ENCODE results near the gene TNFSF11.

The TNFSF11 gene

DNA sequence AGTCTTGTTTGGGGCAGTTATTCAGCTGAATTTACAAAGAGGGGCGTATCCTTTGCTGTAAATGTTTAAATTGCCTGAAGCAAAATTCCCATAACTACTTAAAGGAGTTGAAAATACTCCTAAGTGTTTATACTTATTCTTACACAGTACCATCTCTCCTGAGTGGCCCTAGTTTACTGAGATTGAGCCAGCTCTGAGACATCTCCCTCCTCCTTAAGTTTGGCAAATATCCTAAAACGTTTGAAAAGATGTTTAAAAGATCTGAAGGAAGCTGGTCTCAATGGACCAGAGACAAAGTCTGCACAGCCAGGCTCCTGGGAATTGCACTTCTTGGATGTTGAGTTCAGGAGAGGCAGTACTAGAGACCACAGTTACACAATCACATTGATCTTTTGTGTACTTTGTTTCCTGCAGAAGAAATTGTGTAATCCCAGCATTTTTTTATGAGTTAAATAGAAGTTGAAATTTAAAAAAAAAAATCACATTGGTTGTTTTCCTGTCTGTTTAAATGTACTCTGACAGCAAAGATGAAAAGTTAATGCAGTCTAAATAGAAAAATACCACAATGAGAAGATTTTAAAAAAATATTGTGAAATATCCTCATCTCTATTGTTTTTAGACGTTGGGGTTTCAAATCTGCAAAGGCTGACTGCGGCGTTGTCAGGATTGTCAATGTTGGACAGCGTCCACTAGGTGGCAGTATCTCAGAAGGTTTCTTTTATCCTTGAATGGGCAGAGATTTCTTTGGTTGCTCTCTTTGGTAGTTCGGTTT, 20.7 kb downstream of the TNFSF11 start:
- CTCF ChIA-PET: interaction anchor here (0.8 to 1.6 kb wide), 7 partner anchors 8 to 1277 kb away, joined by 3 to 4 read pairs (median 3); no protein-coding TSS in a partner anchor
- no peaks in the 10 kb centered on the region for H3K9me3 ChIP-seq (ENCODE audit: control extremely low read depth in 1 of 5, control insufficient read depth in 4 of 5, insufficient read depth in 2 of 5, low read depth in 1 of 5, low read length in 4 of 5)
- 80% methylated on average over 1 of the region's 7 CpGs for WGBS (ENCODE audit: insufficient coverage)
- DNase-seq: peak; percentile 36 to 71 (median 62)
- POLR2A ChIA-PET: no interaction called here
- peaks cover 0 to 6% (median 0%) of the 10 kb centered on the region in 5 experiments for H3K27me3 ChIP-seq (replicated peaks in 2 of 5; ENCODE audit: control insufficient read depth in 4 of 5, insufficient read depth in 5 of 5, low read length in 4 of 5)
- no peak overlapping the region for H3K4me3 ChIP-seq (ENCODE audit: control insufficient read depth in 1 of 7, extremely low read depth in 1 of 7, insufficient read depth in 4 of 7, low read depth in 2 of 7, low read length in 6 of 7)
- H3K4me1 ChIP-seq (ENCODE audit: control extremely low read depth in 1 of 4, control insufficient read depth in 4 of 4, insufficient read depth in 4 of 4, low read length in 3 of 4): no peaks in the 10 kb centered on the region
- H3K27ac ChIP-seq (ENCODE audit: insufficient read depth in 1 of 2, low read depth in 1 of 2, low read length in 2 of 2, poor library complexity in 1 of 2, severe bottlenecking in 2 of 2): no peak overlapping the region
- H3K36me3 ChIP-seq (ENCODE audit: control insufficient read depth in 4 of 4, insufficient read depth in 4 of 4, low read length in 3 of 4): no peaks in the 10 kb centered on the region

DNA sequence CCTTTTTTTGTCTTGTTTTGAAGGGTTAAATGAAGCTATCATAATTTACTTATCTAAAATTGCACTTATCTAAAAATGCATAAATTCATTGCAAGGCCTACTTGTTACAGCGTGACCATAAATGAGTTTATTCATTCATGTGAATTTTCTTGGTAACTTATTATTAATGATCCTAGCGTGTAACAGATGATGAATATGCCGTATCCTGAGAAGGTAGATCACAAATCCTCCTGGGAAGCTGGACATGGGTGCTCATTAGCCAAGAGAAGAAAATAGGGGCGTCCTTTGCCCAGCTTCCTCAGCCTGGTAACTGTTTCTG, 21.3 kb downstream of the TNFSF11 start:
- WGBS (ENCODE audit: insufficient coverage): 92% methylated on average over 2 of the region's 4 CpGs
- POLR2A ChIA-PET: no interaction called here
- Histone ChIP-seq H3K27ac (ENCODE audit: insufficient read depth in 1 of 2, low read depth in 1 of 2, low read length in 2 of 2, poor library complexity in 1 of 2, severe bottlenecking in 2 of 2) (no peak overlapping the region), H3K4me3 (ENCODE audit: control insufficient read depth in 1 of 7, extremely low read depth in 1 of 7, insufficient read depth in 4 of 7, low read depth in 2 of 7, low read length in 6 of 7) (no peak overlapping the region), H3K4me1 (ENCODE audit: control extremely low read depth in 1 of 4, control insufficient read depth in 4 of 4, insufficient read depth in 4 of 4, low read length in 3 of 4) (no peaks in the 10 kb centered on the region), H3K27me3 (replicated peaks in 2 of 5; ENCODE audit: control insufficient read depth in 4 of 5, insufficient read depth in 5 of 5, low read length in 4 of 5) (peaks cover 0 to 6% (median 0%) of the 10 kb centered on the region in 5 experiments), H3K36me3 (ENCODE audit: control insufficient read depth in 4 of 4, insufficient read depth in 4 of 4, low read length in 3 of 4) (no peaks in the 10 kb centered on the region), H3K9me3 (ENCODE audit: control extremely low read depth in 1 of 5, control insufficient read depth in 4 of 5, insufficient read depth in 2 of 5, low read depth in 1 of 5, low read length in 4 of 5) (no peaks in the 10 kb centered on the region)
- CTCF ChIA-PET: interaction anchor here (0.8 to 1.8 kb wide), 8 partner anchors 8 to 1277 kb away, joined by 3 to 4 read pairs (median 3); no protein-coding TSS in a partner anchor
- DNase-seq: no peak

DNA sequence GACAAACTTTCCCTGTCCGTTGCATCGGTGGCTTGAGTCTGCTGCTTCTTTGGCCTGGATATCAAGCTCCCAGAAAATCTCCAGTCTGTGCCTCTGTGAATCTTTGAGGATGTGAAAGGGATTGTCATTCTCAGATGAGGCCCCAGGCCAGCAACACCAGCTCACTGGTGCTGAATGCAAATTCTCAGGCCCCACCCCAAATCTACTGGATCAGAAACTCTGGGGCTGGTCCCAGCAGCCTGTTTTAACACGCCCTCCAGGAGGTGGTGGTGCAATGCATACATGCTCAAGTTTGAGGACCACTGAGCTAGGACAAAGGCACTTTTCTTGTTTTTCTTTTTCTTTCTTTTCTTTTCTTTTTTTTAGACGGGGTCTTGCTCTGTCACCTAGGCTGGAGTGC, 23.6 kb downstream of the TNFSF11 start:
- POLR2A ChIA-PET: no interaction called here
- no peak overlapping the region for H3K4me3 ChIP-seq (ENCODE audit: control insufficient read depth in 1 of 7, extremely low read depth in 1 of 7, insufficient read depth in 4 of 7, low read depth in 2 of 7, low read length in 6 of 7)
- WGBS (ENCODE audit: insufficient coverage): 100% methylated on average over 3 of the region's 4 CpGs
- peaks cover 0 to 4% (median 0%) of the 10 kb centered on the region in 5 experiments for H3K27me3 ChIP-seq (replicated peaks in 2 of 5; ENCODE audit: control insufficient read depth in 4 of 5, insufficient read depth in 5 of 5, low read length in 4 of 5)
- H3K9me3 ChIP-seq (ENCODE audit: control extremely low read depth in 1 of 5, control insufficient read depth in 4 of 5, insufficient read depth in 2 of 5, low read depth in 1 of 5, low read length in 4 of 5): no peaks in the 10 kb centered on the region
- no peaks in the 10 kb centered on the region for H3K4me1 ChIP-seq (ENCODE audit: control extremely low read depth in 1 of 4, control insufficient read depth in 4 of 4, insufficient read depth in 4 of 4, low read length in 3 of 4)
- CTCF ChIA-PET: interaction anchor here (1.0 kb wide), 1 partner anchor 1207 kb away, joined by 3 read pairs; no protein-coding TSS in a partner anchor
- no peak overlapping the region for H3K27ac ChIP-seq (ENCODE audit: insufficient read depth in 1 of 2, low read depth in 1 of 2, low read length in 2 of 2, poor library complexity in 1 of 2, severe bottlenecking in 2 of 2)
- no peak for DNase-seq
- no peaks in the 10 kb centered on the region for H3K36me3 ChIP-seq (ENCODE audit: control insufficient read depth in 4 of 4, insufficient read depth in 4 of 4, low read length in 3 of 4)

DNA sequence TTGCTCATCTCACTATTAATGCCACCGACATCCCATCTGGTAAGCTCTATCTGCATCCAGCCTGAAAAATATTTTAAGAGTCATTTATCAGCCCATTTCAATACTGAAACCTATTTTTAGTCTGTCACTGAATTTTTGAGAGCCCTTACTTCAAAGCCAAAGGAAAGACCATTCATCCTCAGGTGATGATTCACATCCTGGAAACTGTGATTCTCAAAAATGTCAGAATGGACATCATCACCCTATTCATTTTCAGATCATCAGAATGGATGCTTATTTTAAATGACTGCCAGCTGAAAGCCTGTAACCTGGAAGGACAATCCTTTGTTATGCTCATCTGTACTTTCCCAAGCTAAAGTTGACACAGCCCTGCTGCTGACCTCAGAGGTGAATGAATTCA, 27.0 kb downstream of the TNFSF11 start:
- WGBS (ENCODE audit: insufficient coverage): 100% methylated on average over 1 of the region's 1 CpG
- POLR2A ChIA-PET: no interaction called here
- H3K9me3 ChIP-seq (ENCODE audit: control extremely low read depth in 1 of 5, control insufficient read depth in 4 of 5, insufficient read depth in 2 of 5, low read depth in 1 of 5, low read length in 4 of 5): no peaks in the 10 kb centered on the region

DNA sequence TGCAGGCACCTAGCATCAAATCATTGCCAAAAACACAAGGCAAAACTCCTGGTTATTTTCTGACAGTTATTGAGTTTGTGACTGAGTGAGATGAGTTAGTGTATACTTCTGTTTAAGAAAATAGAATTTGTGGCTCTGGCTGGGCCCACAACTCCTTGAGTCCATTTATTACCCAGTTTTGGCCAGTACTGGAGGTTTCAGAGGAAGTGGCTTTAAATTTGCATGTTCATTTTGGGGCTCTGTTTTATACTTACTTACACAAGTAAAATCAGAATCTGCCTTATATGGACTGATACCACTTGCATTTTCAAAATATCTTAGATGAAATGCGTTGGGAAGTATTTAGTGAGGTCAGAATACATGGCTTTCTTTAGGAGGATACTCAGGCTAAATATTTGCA, 29.0 kb downstream of the TNFSF11 start:
- WGBS (ENCODE audit: insufficient coverage): 100% methylated on average over 1 of the region's 1 CpG
- Histone ChIP-seq H3K27ac (ENCODE audit: insufficient read depth in 1 of 2, low read depth in 1 of 2, low read length in 2 of 2, poor library complexity in 1 of 2, severe bottlenecking in 2 of 2) (no peak overlapping the region), H3K4me1 (ENCODE audit: control extremely low read depth in 1 of 4, control insufficient read depth in 4 of 4, insufficient read depth in 4 of 4, low read length in 3 of 4) (no peaks in the 10 kb centered on the region), H3K9me3 (ENCODE audit: control extremely low read depth in 1 of 5, control insufficient read depth in 4 of 5, insufficient read depth in 2 of 5, low read depth in 1 of 5, low read length in 4 of 5) (no peaks in the 10 kb centered on the region), H3K36me3 (ENCODE audit: control insufficient read depth in 4 of 4, insufficient read depth in 4 of 4, low read length in 3 of 4) (no peaks in the 10 kb centered on the region), H3K4me3 (ENCODE audit: control insufficient read depth in 1 of 7, extremely low read depth in 1 of 7, insufficient read depth in 4 of 7, low read depth in 2 of 7, low read length in 6 of 7) (no peak overlapping the region), H3K27me3 (replicated peaks in 2 of 5; ENCODE audit: control insufficient read depth in 4 of 5, insufficient read depth in 5 of 5, low read length in 4 of 5) (peaks cover 0 to 4% (median 0%) of the 10 kb centered on the region in 5 experiments)
- ChIA-PET POLR2A (no interaction called here), CTCF (no interaction called here)
- DNase-seq: no peak

More for the DNA sequence above, 27.0 kb downstream of the TNFSF11 start:
- Histone ChIP-seq H3K4me1 (ENCODE audit: control extremely low read depth in 1 of 4, control insufficient read depth in 4 of 4, insufficient read depth in 4 of 4, low read length in 3 of 4) (no peaks in the 10 kb centered on the region), H3K27me3 (replicated peaks in 2 of 5; ENCODE audit: control insufficient read depth in 4 of 5, insufficient read depth in 5 of 5, low read length in 4 of 5) (peaks cover 0 to 4% (median 0%) of the 10 kb centered on the region in 5 experiments), H3K4me3 (ENCODE audit: control insufficient read depth in 1 of 7, extremely low read depth in 1 of 7, insufficient read depth in 4 of 7, low read depth in 2 of 7, low read length in 6 of 7) (no peak overlapping the region), H3K27ac (ENCODE audit: insufficient read depth in 1 of 2, low read depth in 1 of 2, low read length in 2 of 2, poor library complexity in 1 of 2, severe bottlenecking in 2 of 2) (no peak overlapping the region), H3K36me3 (ENCODE audit: control insufficient read depth in 4 of 4, insufficient read depth in 4 of 4, low read length in 3 of 4) (no peaks in the 10 kb centered on the region)
- CTCF ChIA-PET: interaction anchor here (1.2 kb wide), 1 partner anchor 10 kb away, joined by 3 read pairs; no protein-coding TSS in a partner anchor
- DNase-seq: no peak

DNA sequence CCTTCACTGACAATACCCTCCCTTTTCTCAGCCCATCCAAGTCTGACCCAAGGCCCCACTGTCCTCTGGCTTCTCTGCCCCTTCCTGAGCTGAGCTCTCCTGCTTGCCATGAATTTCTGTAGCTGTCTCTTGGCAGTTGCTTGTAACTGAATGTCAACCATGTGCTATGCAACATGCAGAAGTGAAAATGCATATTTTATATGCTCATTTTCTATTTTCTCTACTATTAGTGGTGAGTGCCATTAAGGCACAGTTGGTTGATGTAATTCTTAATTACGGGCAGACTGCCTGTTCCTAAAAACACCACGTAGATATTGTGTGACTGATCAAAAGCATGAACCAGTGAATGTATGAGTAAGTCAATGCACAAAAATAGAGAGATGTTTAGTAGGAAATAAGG, 29.6 kb downstream of the TNFSF11 start:
- Histone ChIP-seq H3K27me3 (replicated peaks in 2 of 5; ENCODE audit: control insufficient read depth in 4 of 5, insufficient read depth in 5 of 5, low read length in 4 of 5) (no peaks in the 10 kb centered on the region), H3K4me3 (ENCODE audit: control insufficient read depth in 1 of 7, extremely low read depth in 1 of 7, insufficient read depth in 4 of 7, low read depth in 2 of 7, low read length in 6 of 7) (no peak overlapping the region), H3K4me1 (ENCODE audit: control extremely low read depth in 1 of 4, control insufficient read depth in 4 of 4, insufficient read depth in 4 of 4, low read length in 3 of 4) (no peaks in the 10 kb centered on the region), H3K36me3 (ENCODE audit: control insufficient read depth in 4 of 4, insufficient read depth in 4 of 4, low read length in 3 of 4) (no peaks in the 10 kb centered on the region), H3K27ac (ENCODE audit: insufficient read depth in 1 of 2, low read depth in 1 of 2, low read length in 2 of 2, poor library complexity in 1 of 2, severe bottlenecking in 2 of 2) (no peak overlapping the region), H3K9me3 (ENCODE audit: control extremely low read depth in 1 of 5, control insufficient read depth in 4 of 5, insufficient read depth in 2 of 5, low read depth in 1 of 5, low read length in 4 of 5) (no peaks in the 10 kb centered on the region)
- no CpG with 5 or more reads among the region's 2 CpGs for WGBS (ENCODE audit: insufficient coverage)
- ChIA-PET POLR2A (no interaction called here), CTCF (no interaction called here)
- DNase-seq: no peak

DNA sequence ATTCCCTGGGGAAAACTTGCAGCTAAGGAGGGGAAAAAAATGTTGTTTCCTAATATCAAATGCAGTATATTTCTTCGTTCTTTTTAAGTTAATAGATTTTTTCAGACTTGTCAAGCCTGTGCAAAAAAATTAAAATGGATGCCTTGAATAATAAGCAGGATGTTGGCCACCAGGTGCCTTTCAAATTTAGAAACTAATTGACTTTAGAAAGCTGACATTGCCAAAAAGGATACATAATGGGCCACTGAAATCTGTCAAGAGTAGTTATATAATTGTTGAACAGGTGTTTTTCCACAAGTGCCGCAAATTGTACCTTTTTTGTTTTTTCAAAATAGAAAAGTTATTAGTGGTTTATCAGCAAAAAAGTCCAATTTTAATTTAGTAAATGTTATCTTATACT, 33.6 kb downstream of the TNFSF11 start:
- Histone ChIP-seq H3K27me3 (replicated peaks in 2 of 5; ENCODE audit: control insufficient read depth in 4 of 5, insufficient read depth in 5 of 5, low read length in 4 of 5) (no peaks in the 10 kb centered on the region), H3K4me1 (ENCODE audit: control extremely low read depth in 1 of 4, control insufficient read depth in 4 of 4, insufficient read depth in 4 of 4, low read length in 3 of 4) (no peaks in the 10 kb centered on the region), H3K36me3 (ENCODE audit: control insufficient read depth in 4 of 4, insufficient read depth in 4 of 4, low read length in 3 of 4) (no peaks in the 10 kb centered on the region), H3K4me3 (ENCODE audit: control insufficient read depth in 1 of 7, extremely low read depth in 1 of 7, insufficient read depth in 4 of 7, low read depth in 2 of 7, low read length in 6 of 7) (no peak overlapping the region), H3K9me3 (ENCODE audit: control extremely low read depth in 1 of 5, control insufficient read depth in 4 of 5, insufficient read depth in 2 of 5, low read depth in 1 of 5, low read length in 4 of 5) (no peaks in the 10 kb centered on the region), H3K27ac (ENCODE audit: insufficient read depth in 1 of 2, low read depth in 1 of 2, low read length in 2 of 2, poor library complexity in 1 of 2, severe bottlenecking in 2 of 2) (no peak overlapping the region)
- WGBS (ENCODE audit: insufficient coverage): 100% methylated on average over 1 of the region's 2 CpGs
- no peak for DNase-seq
- POLR2A ChIA-PET: no interaction called here
- CTCF ChIA-PET: no interaction called here

Measured in common myeloid progenitor, CD34-positive (primary cell).